ENCODE results near the gene ATG14. TPM values are rescaled to one million over a fixed set of nuclear protein-coding genes. Genes with fewer than 3 reads are reported as not detected.
"Not testable (repeated sequence)": the region's sequence is repeated elsewhere in the genome, so short reads cannot be mapped to it uniquely, and the experiment has no call there.

The ATG14 gene
- total RNA-seq = 8.1 TPM
- polyA plus RNA-seq = 12.3 TPM
- long read RNA-seq, donor 1 = 0 reads
- long read RNA-seq, donor 2 = 0 reads
- long read RNA-seq, donor 3, full-length matches to known transcripts = 5 of 5 reads
- long read RNA-seq, donor 3, partial matches to known transcripts = 0 of 5 reads
- long read RNA-seq, donor 3, other reads (novel, unspliced or antisense) = 0 of 5 reads
- long read RNA-seq, donor 4, full-length matches to known transcripts = 1 of 1 reads
- long read RNA-seq, donor 4, partial matches to known transcripts = 0 of 1 reads
- long read RNA-seq, donor 4, other reads (novel, unspliced or antisense) = 0 of 1 reads
- long read RNA-seq, donor 5, full-length matches to known transcripts = 3 of 10 reads
- long read RNA-seq, donor 5, partial matches to known transcripts = 7 of 10 reads
- long read RNA-seq, donor 5, other reads (novel, unspliced or antisense) = 0 of 10 reads
- long read RNA-seq, donor 6, full-length matches to known transcripts = 1 of 1 reads
- long read RNA-seq, donor 6, partial matches to known transcripts = 0 of 1 reads
- long read RNA-seq, donor 6, other reads (novel, unspliced or antisense) = 0 of 1 reads
- long read RNA-seq, donor 7, full-length matches to known transcripts = 3 of 3 reads
- long read RNA-seq, donor 7, partial matches to known transcripts = 0 of 3 reads
- long read RNA-seq, donor 7, other reads (novel, unspliced or antisense) = 0 of 3 reads
- long read RNA-seq, donor 8, full-length matches to known transcripts = 1 of 1 reads
- long read RNA-seq, donor 8, partial matches to known transcripts = 0 of 1 reads
- long read RNA-seq, donor 8, other reads (novel, unspliced or antisense) = 0 of 1 reads
- long read RNA-seq, donor 9, full-length matches to known transcripts = 1 of 1 reads
- long read RNA-seq, donor 9, partial matches to known transcripts = 0 of 1 reads
- long read RNA-seq, donor 9, other reads (novel, unspliced or antisense) = 0 of 1 reads
- long read RNA-seq, donor 10, full-length matches to known transcripts = 1 of 1 reads
- long read RNA-seq, donor 10, partial matches to known transcripts = 0 of 1 reads
- long read RNA-seq, donor 10, other reads (novel, unspliced or antisense) = 0 of 1 reads

- peaks cover 0 to 6% of the 10 kb centered on the region in 2 donors for H3K4me1 ChIP-seq (ENCODE audit: control insufficient read depth in 2 of 2, insufficient read depth in 2 of 2, low read length in 2 of 2)
- H3K4me3 ChIP-seq (ENCODE audit: low read length in 2 of 2) = peak within 1 kb of the TSS; percentile 60 to 95
- no peaks in the 10 kb centered on the region for H3K27me3 ChIP-seq (ENCODE audit: control insufficient read depth in 2 of 2, insufficient read depth in 1 of 2, low read length in 1 of 2)
- 3% methylated on average over 57 of the region's 57 CpGs for WGBS
- H3K27ac ChIP-seq (ENCODE audit: low read depth in 1 of 2, low read length in 1 of 2) = peak within 1 kb of the TSS; percentile 57 to 77
- no peaks in the 10 kb centered on the region for H3K9me3 ChIP-seq (ENCODE audit: control insufficient read depth in 2 of 2, insufficient read depth in 1 of 2, low read length in 1 of 2)
- peak; percentile 44 to 87 (median 68) for DNase-seq (ENCODE audit: low read depth in 6 of 9, low spot score in 9 of 9)
- no peaks in the 10 kb centered on the region for H3K36me3 ChIP-seq (ENCODE audit: control insufficient read depth in 2 of 2, insufficient read depth in 2 of 2, low read length in 1 of 2)
Observed at GRCh38 chr14:55411426-55412389, at the start of gene ATG14. TSS of gene ATG14 (minus strand) at chr14:55411830. CDS start at chr14:55411822, 8 bp downstream.

GRCh38 chr14:55458800-55459515, 47.3 kb upstream of the ATG14 start:
- H3K9me3 ChIP-seq (ENCODE audit: control insufficient read depth in 2 of 2, insufficient read depth in 1 of 2, low read length in 1 of 2) = no peaks in the 10 kb centered on the region
- H3K4me3 ChIP-seq (ENCODE audit: low read length in 2 of 2) = no peak overlapping the region
- no peaks in the 10 kb centered on the region for H3K27me3 ChIP-seq (ENCODE audit: control insufficient read depth in 2 of 2, insufficient read depth in 1 of 2, low read length in 1 of 2)
- H3K36me3 ChIP-seq (ENCODE audit: control insufficient read depth in 2 of 2, insufficient read depth in 2 of 2, low read length in 1 of 2) = no peaks in the 10 kb centered on the region
- no peak overlapping the region for H3K27ac ChIP-seq (ENCODE audit: low read depth in 1 of 2, low read length in 1 of 2)
- H3K4me1 ChIP-seq (ENCODE audit: control insufficient read depth in 2 of 2, insufficient read depth in 2 of 2, low read length in 2 of 2) = no peaks in the 10 kb centered on the region
- no peak for DNase-seq (ENCODE audit: low read depth in 6 of 9, low spot score in 9 of 9)
- WGBS = 76% methylated on average over 9 of the region's 9 CpGs

GRCh38 chr14:55457496-55457895, 45.9 kb upstream of the ATG14 start:
- DNase-seq (ENCODE audit: low read depth in 6 of 9, low spot score in 9 of 9) = no peak
- Histone ChIP-seq H3K4me1 (ENCODE audit: control insufficient read depth in 2 of 2, insufficient read depth in 2 of 2, low read length in 2 of 2) (no peaks in the 10 kb centered on the region), H3K27ac (ENCODE audit: low read depth in 1 of 2, low read length in 1 of 2) (no peak overlapping the region), H3K9me3 (ENCODE audit: control insufficient read depth in 2 of 2, insufficient read depth in 1 of 2, low read length in 1 of 2) (no peaks in the 10 kb centered on the region), H3K36me3 (ENCODE audit: control insufficient read depth in 2 of 2, insufficient read depth in 2 of 2, low read length in 1 of 2) (no peaks in the 10 kb centered on the region), H3K27me3 (ENCODE audit: control insufficient read depth in 2 of 2, insufficient read depth in 1 of 2, low read length in 1 of 2) (no peaks in the 10 kb centered on the region), H3K4me3 (ENCODE audit: low read length in 2 of 2) (no peak overlapping the region)
- 96% methylated on average over 6 of the region's 6 CpGs for WGBS

- H3K36me3 ChIP-seq (ENCODE audit: control insufficient read depth in 2 of 2, insufficient read depth in 2 of 2, low read length in 1 of 2); H3K27me3 ChIP-seq (ENCODE audit: control insufficient read depth in 2 of 2, insufficient read depth in 1 of 2, low read length in 1 of 2); H3K9me3 ChIP-seq (ENCODE audit: control insufficient read depth in 2 of 2, insufficient read depth in 1 of 2, low read length in 1 of 2); H3K27ac ChIP-seq (ENCODE audit: low read depth in 1 of 2, low read length in 1 of 2); H3K4me3 ChIP-seq (ENCODE audit: low read length in 2 of 2); DNase-seq (ENCODE audit: low read depth in 6 of 9, low spot score in 9 of 9); H3K4me1 ChIP-seq (ENCODE audit: control insufficient read depth in 2 of 2, insufficient read depth in 2 of 2, low read length in 2 of 2): not testable (repeated sequence)
- 97% methylated on average over 23 of the region's 34 CpGs for WGBS
Observed at GRCh38 chr14:55456411-55456810, 44.8 kb upstream of the ATG14 start.

- DNase-seq (ENCODE audit: low read depth in 6 of 9, low spot score in 9 of 9) = peak in 1 of 9 donors; percentile 2
- no peaks in the 10 kb centered on the region for H3K27me3 ChIP-seq (ENCODE audit: control insufficient read depth in 2 of 2, insufficient read depth in 1 of 2, low read length in 1 of 2)
- no peaks in the 10 kb centered on the region for H3K9me3 ChIP-seq (ENCODE audit: control insufficient read depth in 2 of 2, insufficient read depth in 1 of 2, low read length in 1 of 2)
- H3K4me3 ChIP-seq (ENCODE audit: low read length in 2 of 2) = no peak overlapping the region
- H3K36me3 ChIP-seq (ENCODE audit: control insufficient read depth in 2 of 2, insufficient read depth in 2 of 2, low read length in 1 of 2) = no peaks in the 10 kb centered on the region
- H3K4me1 ChIP-seq (ENCODE audit: control insufficient read depth in 2 of 2, insufficient read depth in 2 of 2, low read length in 2 of 2) = peaks cover 0 to 2% of the 10 kb centered on the region in 2 donors
- 64% methylated on average over 13 of the region's 13 CpGs for WGBS
- H3K27ac ChIP-seq (ENCODE audit: low read depth in 1 of 2, low read length in 1 of 2) = no peak overlapping the region
Observed at GRCh38 chr14:55454264-55455002, 42.8 kb upstream of the ATG14 start.

GRCh38 chr14:55451950-55452349, 40.3 kb upstream of the ATG14 start:
- Histone ChIP-seq H3K4me1 (ENCODE audit: control insufficient read depth in 2 of 2, insufficient read depth in 2 of 2, low read length in 2 of 2) (peaks cover 0 to 2% of the 10 kb centered on the region in 2 donors), H3K27ac (ENCODE audit: low read depth in 1 of 2, low read length in 1 of 2) (no peak overlapping the region), H3K27me3 (ENCODE audit: control insufficient read depth in 2 of 2, insufficient read depth in 1 of 2, low read length in 1 of 2) (no peaks in the 10 kb centered on the region), H3K9me3 (ENCODE audit: control insufficient read depth in 2 of 2, insufficient read depth in 1 of 2, low read length in 1 of 2) (no peaks in the 10 kb centered on the region), H3K4me3 (ENCODE audit: low read length in 2 of 2) (no peak overlapping the region), H3K36me3 (ENCODE audit: control insufficient read depth in 2 of 2, insufficient read depth in 2 of 2, low read length in 1 of 2) (no peaks in the 10 kb centered on the region)
- WGBS = 89% methylated on average over 2 of the region's 2 CpGs
- DNase-seq (ENCODE audit: low read depth in 6 of 9, low spot score in 9 of 9) = no peak

GRCh38 chr14:55451398-55451797, 39.8 kb upstream of the ATG14 start:
- Histone ChIP-seq H3K27me3 (ENCODE audit: control insufficient read depth in 2 of 2, insufficient read depth in 1 of 2, low read length in 1 of 2) (no peaks in the 10 kb centered on the region), H3K36me3 (ENCODE audit: control insufficient read depth in 2 of 2, insufficient read depth in 2 of 2, low read length in 1 of 2) (no peaks in the 10 kb centered on the region), H3K9me3 (ENCODE audit: control insufficient read depth in 2 of 2, insufficient read depth in 1 of 2, low read length in 1 of 2) (no peaks in the 10 kb centered on the region), H3K4me1 (ENCODE audit: control insufficient read depth in 2 of 2, insufficient read depth in 2 of 2, low read length in 2 of 2) (peaks cover 0 to 2% of the 10 kb centered on the region in 2 donors), H3K27ac (ENCODE audit: low read depth in 1 of 2, low read length in 1 of 2) (no peak overlapping the region), H3K4me3 (ENCODE audit: low read length in 2 of 2) (no peak overlapping the region)
- DNase-seq (ENCODE audit: low read depth in 6 of 9, low spot score in 9 of 9) = no peak
- 53% methylated on average over 4 of the region's 4 CpGs for WGBS

All from thymus (tissue), 14 donors.